22Rv1 (cell line): ENCODE data around the gene ZNF687.
"Not testable (repeated sequence)": the region's sequence is repeated elsewhere in the genome, so short reads cannot be mapped to it uniquely, and the experiment has no call there.

Experiments
- H3K27ac ChIP-seq: fragments of 450-650 bp; 2 replicates; pipeline ENCODE4 v1.5.1; 2017
- CTCF ChIP-seq: fragments of 450-650 bp; IDR thresholded peaks from 2 replicates; pipeline ENCODE4 v1.5.1; 2017; ENCODE audit warnings: mild to moderate bottlenecking
- ZFX ChIP-seq: fragments of 450-650 bp; IDR thresholded peaks from 2 replicates; pipeline ENCODE4 v1.6.1; 2017; ENCODE audit warnings: antibody characterized with exemption, borderline replicate concordance

The ZNF687 gene

DNA sequence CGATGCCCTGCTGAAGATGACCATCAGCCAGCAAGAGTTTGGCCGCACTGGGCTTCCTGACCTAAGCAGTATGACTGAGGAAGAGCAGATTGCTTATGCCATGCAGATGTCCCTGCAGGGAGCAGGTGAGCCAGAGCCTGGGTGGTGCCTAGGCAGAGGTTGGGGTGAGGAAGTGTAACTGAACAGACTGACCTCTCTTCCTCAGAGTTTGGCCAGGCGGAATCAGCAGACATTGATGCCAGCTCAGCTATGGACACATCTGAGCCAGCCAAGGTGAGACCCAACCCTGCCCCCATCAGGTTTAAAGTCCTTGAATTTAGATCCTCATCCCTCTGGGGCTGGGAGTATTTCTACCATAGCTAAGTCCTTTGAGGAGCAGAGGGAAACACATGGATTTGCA lies 15.8 kb upstream of the ZNF687 start:
- peak overlapping the region; percentile 65 for H3K27ac ChIP-seq
- TF ChIP-seq ZFX, result no peak
- TF ChIP-seq CTCF, result no peak

GRCh38 chr1:151266821-151267220 lies 15.3 kb upstream of the ZNF687 start:
- no peak for TF ChIP-seq ZFX
- TF ChIP-seq CTCF, result no peak

GRCh38 chr1:151267760-151268159 lies 14.3 kb upstream of the ZNF687 start:
- TF ChIP-seq CTCF, result no peak
- TF ChIP-seq ZFX, result no peak
- H3K27ac ChIP-seq, result peak overlapping the region; percentile 65

More at GRCh38 chr1:151266821-151267220, 15.3 kb upstream of the ZNF687 start:
- H3K27ac ChIP-seq, result peak overlapping the region; percentile 65

GRCh38 chr1:151273924-151274466 lies 8.1 kb upstream of the ZNF687 start:
- H3K27ac ChIP-seq, result no peak overlapping the region
- TF ChIP-seq CTCF (no peak), ZFX (no peak)

GRCh38 chr1:151275341-151275740 lies 6.8 kb upstream of the ZNF687 start:
- H3K27ac ChIP-seq, result not testable (repeated sequence)

DNA sequence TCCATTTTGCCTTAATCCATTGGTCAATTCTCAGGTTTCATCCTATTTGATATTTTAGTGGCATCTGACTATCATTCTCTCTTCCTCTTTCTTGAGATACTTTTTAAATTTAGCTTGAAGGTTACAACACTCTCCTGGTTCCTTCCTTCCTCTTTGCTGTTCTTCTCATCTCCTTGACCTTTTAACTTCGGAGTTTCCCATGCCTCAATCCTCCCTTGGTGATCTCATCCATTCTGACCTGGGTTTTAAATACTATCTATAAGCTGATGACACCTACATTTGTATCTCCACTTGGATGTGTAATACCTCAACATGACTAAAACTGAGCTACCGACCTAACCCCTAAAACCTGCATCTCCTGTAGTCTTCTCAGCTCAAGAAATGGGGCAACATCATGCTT lies 4.8 kb upstream of the ZNF687 start:
- no peak for TF ChIP-seq ZFX
- TF ChIP-seq CTCF, result no peak
- no peak overlapping the region for H3K27ac ChIP-seq

DNA sequence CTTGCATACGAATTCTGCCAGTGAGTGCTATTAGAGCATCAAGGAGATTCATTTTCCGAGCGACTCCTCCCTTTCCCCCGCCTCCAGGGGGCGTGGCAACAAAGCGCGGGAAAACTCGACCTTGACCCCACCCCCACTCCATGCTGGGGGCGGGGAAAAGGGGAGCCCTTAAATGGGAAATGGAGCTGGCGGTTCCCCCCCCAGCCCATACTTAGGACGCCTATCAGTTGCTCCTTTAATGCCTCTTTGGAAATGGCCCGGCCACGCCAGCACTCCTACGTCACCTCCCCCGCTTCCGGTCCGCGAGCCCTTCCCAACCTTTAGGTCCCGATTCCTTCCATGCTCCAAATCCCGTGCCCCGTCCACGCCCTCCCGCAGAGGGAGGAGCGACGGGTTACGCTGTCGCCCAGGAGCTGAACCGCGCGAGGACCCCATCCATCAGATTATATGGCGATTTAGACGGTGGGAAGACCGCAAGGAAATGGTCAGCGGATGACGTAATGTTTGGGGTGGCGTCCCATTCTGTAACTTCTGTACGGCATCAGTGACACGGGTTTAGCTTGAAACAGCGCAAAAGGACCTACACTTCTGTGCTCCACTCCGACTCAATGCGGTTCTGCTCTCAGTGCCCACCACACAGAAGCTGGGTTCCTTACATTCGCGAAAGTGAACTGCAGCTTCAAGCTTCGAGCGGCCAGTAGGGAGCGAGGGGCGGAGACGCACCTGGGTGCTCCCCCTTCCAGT lies 702 bp upstream of the ZNF687 start:
- peak overlapping the region; percentile 97 for H3K27ac ChIP-seq
- no peak; the same call in 1 of the 2 replicates for TF ChIP-seq CTCF
